ENCODE data around the gene NUP37. TPM values are rescaled to one million over a fixed set of nuclear protein-coding genes. Genes with fewer than 3 reads are reported as not detected.

The NUP37 gene
- total and polyA plus RNA-seq, 9 of the 15 experiments (the other 6 are each of a cell fraction or from before 2014, with no cell fraction given) = 72.2 to 429 (median 170) TPM

GRCh38 chr12:102061096-102061559 is 58.8 kb downstream of the NUP37 start (continued):
- TF ChIP-seq, protein P1, sequence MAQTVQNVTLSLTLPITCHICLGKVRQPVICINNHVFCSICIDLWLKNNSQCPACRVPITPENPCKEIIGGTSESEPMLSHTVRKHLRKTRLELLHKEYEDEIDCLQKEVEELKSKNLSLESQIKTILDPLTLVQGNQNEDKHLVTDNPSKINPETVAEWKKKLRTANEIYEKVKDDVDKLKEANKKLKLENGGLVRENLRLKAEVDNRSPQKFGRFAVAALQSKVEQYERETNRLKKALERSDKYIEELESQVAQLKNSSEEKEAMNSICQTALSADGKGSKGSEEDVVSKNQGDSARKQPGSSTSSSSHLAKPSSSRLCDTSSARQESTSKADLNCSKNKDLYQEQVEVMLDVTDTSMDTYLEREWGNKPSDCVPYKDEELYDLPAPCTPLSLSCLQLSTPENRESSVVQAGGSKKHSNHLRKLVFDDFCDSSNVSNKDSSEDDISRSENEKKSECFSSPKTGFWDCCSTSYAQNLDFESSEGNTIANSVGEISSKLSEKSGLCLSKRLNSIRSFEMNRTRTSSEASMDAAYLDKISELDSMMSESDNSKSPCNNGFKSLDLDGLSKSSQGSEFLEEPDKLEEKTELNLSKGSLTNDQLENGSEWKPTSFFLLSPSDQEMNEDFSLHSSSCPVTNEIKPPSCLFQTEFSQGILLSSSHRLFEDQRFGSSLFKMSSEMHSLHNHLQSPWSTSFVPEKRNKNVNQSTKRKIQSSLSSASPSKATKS (CRISPR knock-in tag; IDR thresholded peaks at IDR 0.05) = no peak
- TF ChIP-seq SP2 (IDR thresholded peaks at IDR 0.05; ENCODE audit: extremely low read depth, low read depth, low read length, poor library complexity, severe bottlenecking) = no peak
- TF ChIP-seq, protein P2, sequence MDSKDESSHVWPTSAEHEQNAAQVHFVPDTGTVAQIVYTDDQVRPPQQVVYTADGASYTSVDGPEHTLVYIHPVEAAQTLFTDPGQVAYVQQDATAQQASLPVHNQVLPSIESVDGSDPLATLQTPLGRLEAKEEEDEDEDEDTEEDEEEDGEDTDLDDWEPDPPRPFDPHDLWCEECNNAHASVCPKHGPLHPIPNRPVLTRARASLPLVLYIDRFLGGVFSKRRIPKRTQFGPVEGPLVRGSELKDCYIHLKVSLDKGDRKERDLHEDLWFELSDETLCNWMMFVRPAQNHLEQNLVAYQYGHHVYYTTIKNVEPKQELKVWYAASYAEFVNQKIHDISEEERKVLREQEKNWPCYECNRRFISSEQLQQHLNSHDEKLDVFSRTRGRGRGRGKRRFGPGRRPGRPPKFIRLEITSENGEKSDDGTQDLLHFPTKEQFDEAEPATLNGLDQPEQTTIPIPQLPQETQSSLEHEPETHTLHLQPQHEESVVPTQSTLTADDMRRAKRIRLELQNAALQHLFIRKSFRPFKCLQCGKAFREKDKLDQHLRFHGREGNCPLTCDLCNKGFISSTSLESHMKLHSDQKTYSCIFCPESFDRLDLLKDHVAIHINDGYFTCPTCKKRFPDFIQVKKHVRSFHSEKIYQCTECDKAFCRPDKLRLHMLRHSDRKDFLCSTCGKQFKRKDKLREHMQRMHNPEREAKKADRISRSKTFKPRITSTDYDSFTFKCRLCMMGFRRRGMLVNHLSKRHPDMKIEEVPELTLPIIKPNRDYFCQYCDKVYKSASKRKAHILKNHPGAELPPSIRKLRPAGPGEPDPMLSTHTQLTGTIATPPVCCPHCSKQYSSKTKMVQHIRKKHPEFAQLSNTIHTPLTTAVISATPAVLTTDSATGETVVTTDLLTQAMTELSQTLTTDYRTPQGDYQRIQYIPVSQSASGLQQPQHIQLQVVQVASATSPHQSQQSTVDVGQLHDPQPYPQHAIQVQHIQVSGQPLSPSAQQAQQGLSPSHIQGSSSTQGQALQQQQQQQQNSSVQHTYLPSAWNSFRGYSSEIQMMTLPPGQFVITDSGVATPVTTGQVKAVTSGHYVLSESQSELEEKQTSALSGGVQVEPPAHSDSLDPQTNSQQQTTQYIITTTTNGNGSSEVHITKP (IDR thresholded peaks at IDR 0.05; ENCODE audit: partially characterized antibody) = peak; percentile 86
- TF ChIP-seq KAT7 (CRISPR knock-in tag; IDR thresholded peaks at IDR 0.05; ENCODE audit: borderline replicate concordance) = no peak

- intact Hi-C loops (cut with micrococcal nuclease) = no loop called here
- TF ChIP-seq NFRKB (IDR thresholded peaks at IDR 0.05; ENCODE audit: low read depth) (no peak), FOSL1 (tag; conservative IDR thresholded peaks at IDR 0.05) (peak; percentile 87), SMARCE1 (IDR thresholded peaks at IDR 0.05) (peak; percentile 39; the same call in 1 of the 2 replicates), JUND (IDR thresholded peaks at IDR 0.05; ENCODE audit: borderline replicate concordance, low read depth, low read length) (peak; percentile 74), JUND (tag; IDR thresholded peaks at IDR 0.05; ENCODE audit: borderline replicate concordance, low read depth, low read length) (peak; percentile 84; the same call in 2 of the 3 replicates), DPF2 (IDR thresholded peaks at IDR 0.05) (peak; percentile 73), SMARCA4 (IDR thresholded peaks at IDR 0.05) (peak; percentile 51; the same call in 1 of the 2 replicates), ZNF133 (CRISPR knock-in tag; IDR thresholded peaks at IDR 0.05) (no peak), GABPB2 (CRISPR knock-in tag; conservative IDR thresholded peaks at IDR 0.05) (no peak)
- TF ChIP-seq, protein P3, sequence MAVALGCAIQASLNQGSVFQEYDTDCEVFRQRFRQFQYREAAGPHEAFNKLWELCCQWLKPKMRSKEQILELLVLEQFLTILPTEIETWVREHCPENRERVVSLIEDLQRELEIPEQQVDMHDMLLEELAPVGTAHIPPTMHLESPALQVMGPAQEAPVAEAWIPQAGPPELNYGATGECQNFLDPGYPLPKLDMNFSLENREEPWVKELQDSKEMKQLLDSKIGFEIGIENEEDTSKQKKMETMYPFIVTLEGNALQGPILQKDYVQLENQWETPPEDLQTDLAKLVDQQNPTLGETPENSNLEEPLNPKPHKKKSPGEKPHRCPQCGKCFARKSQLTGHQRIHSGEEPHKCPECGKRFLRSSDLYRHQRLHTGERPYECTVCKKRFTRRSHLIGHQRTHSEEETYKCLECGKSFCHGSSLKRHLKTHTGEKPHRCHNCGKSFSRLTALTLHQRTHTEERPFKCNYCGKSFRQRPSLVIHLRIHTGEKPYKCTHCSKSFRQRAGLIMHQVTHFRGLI (CRISPR knock-in tag; IDR thresholded peaks at IDR 0.05) = no peak
Measured at GRCh38 chr12:102059343-102059742, 60.6 kb downstream of the NUP37 start.

More at GRCh38 chr12:102059343-102059742, 60.6 kb downstream of the NUP37 start:
- Histone ChIP-seq H3K36me3 (ENCODE audit: control insufficient read depth, insufficient read depth, low read length) (no peaks in the 10 kb centered on the region), H3K9me1 (ENCODE audit: control insufficient read depth, insufficient read depth, low read length) (no peaks in the 10 kb centered on the region), H3K9me3 (replicated peaks; ENCODE audit: control insufficient read depth, insufficient read depth, low read depth, low read length) (no peaks in the 10 kb centered on the region), H3K9ac (ENCODE audit: insufficient read depth in 1 of 2, low read depth in 2 of 2, low read length in 2 of 2) (no peak overlapping the region), H3K79me2 (ENCODE audit: control insufficient read depth, insufficient read depth, low read length) (peaks cover 5% of the 10 kb centered on the region; the same call in 2 of the 3 replicates), H3K4me2 (ENCODE audit: insufficient read depth, low read length) (no peak overlapping the region), H3K27me3 (ENCODE audit: control insufficient read depth in 2 of 2, insufficient read depth in 2 of 2, low read length in 2 of 2) (no peaks in the 10 kb centered on the region), H3K4me1 (replicated peaks in 1 of 2; ENCODE audit: control insufficient read depth in 2 of 2, insufficient read depth in 2 of 2, low read length in 2 of 2) (peaks cover 0 to 8% of the 10 kb centered on the region in 2 experiments; a peak in 2 of 5 replicates), H2AFZ (ENCODE audit: low read depth, low read length) (no peak overlapping the region), H4K20me1 (replicated peaks; ENCODE audit: control insufficient read depth, insufficient read depth, low read length) (no peaks in the 10 kb centered on the region), H3K4me3 (no peak overlapping the region), H3K27ac (ENCODE audit: extremely low read depth, low read depth, low read length) (no peak overlapping the region)
- CTCF ChIA-PET (ENCODE audit: low intra/inter-chr PET ratio) = no interaction called here
- BruUV-seq (replicated peaks) = no TSS peak
- ATAC-seq (no peak), FAIRE-seq (peak; percentile 26), DNase-seq (ENCODE audit: extremely low read depth in 1 of 4, low spot score in 3 of 4) (peak in 2 of 4 experiments; percentile 8 to 10)
- POLR2A ChIA-PET = no interaction called here
- in situ Hi-C loops (cut with MboI) = no loop called here
